Right lobe of liver (tissue), 4 donors: ENCODE data around the gene PATE3.

Experiments used
- POLR2A ChIP-seq: fragments of 450-650 bp; IDR thresholded peaks from one replicate; pipeline ENCODE4 v1.6.1; 2017; ENCODE audit warnings: antibody characterized with exemption, mild to moderate bottlenecking
- TF ChIP-seq, protein P1 (sequence below), 4 donors: fragments of 200-600 bp in 3 of 4; fragments of 450-650 bp in 1 of 4; IDR thresholded peaks; one replicate each; pipeline versions ENCODE4 v1.5.1 to v1.8.0; 2016 to 2022; ENCODE audit warnings: antibody characterized with exemption in 4 of 4, mild to moderate bottlenecking in 2 of 4
- donor health status: DM: no; HTN: no; CAD: no.
- donor health status: DM: no; HTN: no; CAD: no.
- donor health status: DM: no; HTN: yes; CAD: no.

DNA sequence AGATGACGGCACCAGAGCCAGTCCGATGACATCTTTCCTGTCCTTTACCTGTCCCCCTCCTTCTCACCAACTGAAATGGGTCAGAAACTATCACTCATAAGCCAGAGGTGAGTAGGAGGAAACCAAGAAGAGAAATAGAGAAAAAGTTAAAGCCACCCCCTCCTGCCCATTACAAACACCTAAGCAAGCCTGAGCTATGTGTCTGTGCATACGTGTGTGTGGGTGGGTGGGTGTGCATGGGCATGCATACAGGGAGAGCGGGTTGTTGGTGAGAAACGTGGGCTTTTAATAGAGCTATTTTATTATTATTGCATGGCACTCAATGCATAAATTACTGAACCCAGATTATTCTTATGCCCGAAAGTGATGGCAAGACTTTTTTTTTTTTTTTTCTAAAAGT lies 47.8 kb downstream of the PATE3 start:
- TF ChIP-seq, protein P1, sequence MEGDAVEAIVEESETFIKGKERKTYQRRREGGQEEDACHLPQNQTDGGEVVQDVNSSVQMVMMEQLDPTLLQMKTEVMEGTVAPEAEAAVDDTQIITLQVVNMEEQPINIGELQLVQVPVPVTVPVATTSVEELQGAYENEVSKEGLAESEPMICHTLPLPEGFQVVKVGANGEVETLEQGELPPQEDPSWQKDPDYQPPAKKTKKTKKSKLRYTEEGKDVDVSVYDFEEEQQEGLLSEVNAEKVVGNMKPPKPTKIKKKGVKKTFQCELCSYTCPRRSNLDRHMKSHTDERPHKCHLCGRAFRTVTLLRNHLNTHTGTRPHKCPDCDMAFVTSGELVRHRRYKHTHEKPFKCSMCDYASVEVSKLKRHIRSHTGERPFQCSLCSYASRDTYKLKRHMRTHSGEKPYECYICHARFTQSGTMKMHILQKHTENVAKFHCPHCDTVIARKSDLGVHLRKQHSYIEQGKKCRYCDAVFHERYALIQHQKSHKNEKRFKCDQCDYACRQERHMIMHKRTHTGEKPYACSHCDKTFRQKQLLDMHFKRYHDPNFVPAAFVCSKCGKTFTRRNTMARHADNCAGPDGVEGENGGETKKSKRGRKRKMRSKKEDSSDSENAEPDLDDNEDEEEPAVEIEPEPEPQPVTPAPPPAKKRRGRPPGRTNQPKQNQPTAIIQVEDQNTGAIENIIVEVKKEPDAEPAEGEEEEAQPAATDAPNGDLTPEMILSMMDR (IDR thresholded peaks at IDR 0.05), result no peak
- no peak for TF ChIP-seq POLR2A
